ENCODE data around the gene OSBPL2. TPM values are rescaled to one million over a fixed set of nuclear protein-coding genes. Genes with fewer than 3 reads are reported as not detected.

The OSBPL2 gene
- total RNA-seq, 3 donors from 2014 or later (not counting 1 experiment from before 2014, with no cell fraction given), result 77.9 to 112 (median 104) TPM

- WGBS (ENCODE audit: insufficient coverage), result 97% methylated on average over 16 of the region's 16 CpGs
These were observed 44.7 kb downstream of the OSBPL2 start for GRCh38 chr20:62282877-62283503.

GRCh38 chr20:62284448-62284847 is 46.1 kb downstream of the OSBPL2 start:
- no peak overlapping the region for H3K4me3 Mint-ChIP-seq
- Histone ChIP-seq H3K4me3 (ENCODE audit: low read length) (no peak overlapping the region), H3K27me3 (ENCODE audit: control insufficient read depth, insufficient read depth, low read length) (no peaks in the 10 kb centered on the region), H3K36me3 (ENCODE audit: control insufficient read depth, insufficient read depth, low read length) (peaks cover 71% of the 10 kb centered on the region), H3K4me1 (ENCODE audit: control insufficient read depth, insufficient read depth, low read length) (no peaks in the 10 kb centered on the region), H3K27ac (ENCODE audit: low read length) (no peak overlapping the region), H3K9me3 (ENCODE audit: control insufficient read depth, insufficient read depth, low read length) (no peaks in the 10 kb centered on the region)
- H3K9me3 Mint-ChIP-seq, result no peaks in the 10 kb centered on the region
- 93% methylated on average over 6 of the region's 6 CpGs for WGBS (ENCODE audit: insufficient coverage)
- H3K27ac Mint-ChIP-seq, result no peak overlapping the region
- intact Hi-C loops (cut with micrococcal nuclease), result no loop called here
- ATAC-seq (no peak), DNase-seq (no peak)
- no peaks in the 10 kb centered on the region for H3K27me3 Mint-ChIP-seq (ENCODE audit: low read depth in 2 of 2)
- no peak for TF ChIP-seq CTCF (IDR thresholded peaks at IDR 0.05)
- peaks cover 7% of the 10 kb centered on the region for H3K36me3 Mint-ChIP-seq
- peaks cover 0 to 6% of the 10 kb centered on the region in 2 donors for H3K4me1 Mint-ChIP-seq

More at GRCh38 chr20:62282877-62283503, 44.7 kb downstream of the OSBPL2 start:
- no peak overlapping the region for H3K4me3 Mint-ChIP-seq
- Histone ChIP-seq H3K9me3 (ENCODE audit: control insufficient read depth, insufficient read depth, low read length) (no peaks in the 10 kb centered on the region), H3K4me3 (ENCODE audit: low read length) (no peak overlapping the region), H3K36me3 (ENCODE audit: control insufficient read depth, insufficient read depth, low read length) (peaks cover 73% of the 10 kb centered on the region), H3K27me3 (ENCODE audit: control insufficient read depth, insufficient read depth, low read length) (no peaks in the 10 kb centered on the region), H3K27ac (ENCODE audit: low read length) (no peak overlapping the region), H3K4me1 (ENCODE audit: control insufficient read depth, insufficient read depth, low read length) (no peaks in the 10 kb centered on the region)
- H3K9me3 Mint-ChIP-seq, result no peaks in the 10 kb centered on the region
- H3K27ac Mint-ChIP-seq, result no peak overlapping the region
- ATAC-seq (no peak), DNase-seq (no peak)
- H3K27me3 Mint-ChIP-seq (ENCODE audit: low read depth in 2 of 2), result no peaks in the 10 kb centered on the region
- no peaks in the 10 kb centered on the region for H3K4me1 Mint-ChIP-seq
- no peak for TF ChIP-seq CTCF (IDR thresholded peaks at IDR 0.05)
- intact Hi-C loops (cut with micrococcal nuclease), result no loop called here
- peaks cover 7% of the 10 kb centered on the region for H3K36me3 Mint-ChIP-seq

- H3K4me1 ChIP-seq (ENCODE audit: control insufficient read depth, insufficient read depth, low read length), result no peaks in the 10 kb centered on the region
- no peaks in the 10 kb centered on the region for H3K9me3 ChIP-seq (ENCODE audit: control insufficient read depth, insufficient read depth, low read length)
- H3K27me3 ChIP-seq (ENCODE audit: control insufficient read depth, insufficient read depth, low read length), result no peaks in the 10 kb centered on the region
- 98% methylated on average over 6 of the region's 6 CpGs for WGBS (ENCODE audit: insufficient coverage)
- H3K27ac ChIP-seq (ENCODE audit: low read length), result no peak overlapping the region
- ATAC-seq, result no peak
- intact Hi-C loops (cut with micrococcal nuclease), result no loop called here
- H3K4me1 Mint-ChIP-seq, result peaks cover 0 to 6% of the 10 kb centered on the region in 2 donors
- H3K27me3 Mint-ChIP-seq (ENCODE audit: low read depth in 2 of 2), result no peaks in the 10 kb centered on the region
- H3K36me3 ChIP-seq (ENCODE audit: control insufficient read depth, insufficient read depth, low read length), result peaks cover 64% of the 10 kb centered on the region
- H3K9me3 Mint-ChIP-seq, result no peaks in the 10 kb centered on the region
- TF ChIP-seq CTCF (IDR thresholded peaks at IDR 0.05), result no peak
- no peak overlapping the region for H3K27ac Mint-ChIP-seq
- no peak overlapping the region for H3K4me3 Mint-ChIP-seq
- no peak for DNase-seq
- peaks cover 7% of the 10 kb centered on the region for H3K36me3 Mint-ChIP-seq
- no peak overlapping the region for H3K4me3 ChIP-seq (ENCODE audit: low read length)
These were observed 46.8 kb downstream of the OSBPL2 start for GRCh38 chr20:62285151-62285550.

GRCh38 chr20:62285722-62286121 is 47.4 kb downstream of the OSBPL2 start:
- DNase-seq (no peak), ATAC-seq (no peak)
- WGBS (ENCODE audit: insufficient coverage), result 77% methylated on average over 23 of the region's 23 CpGs
- Mint-ChIP-seq H3K27ac (no peak overlapping the region), H3K4me3 (no peak overlapping the region), H3K27me3 (ENCODE audit: low read depth in 2 of 2) (no peaks in the 10 kb centered on the region), H3K4me1 (peaks cover 0 to 6% of the 10 kb centered on the region in 2 donors), H3K36me3 (peaks cover 7% of the 10 kb centered on the region), H3K9me3 (no peaks in the 10 kb centered on the region)
- no peak overlapping the region for H3K4me3 ChIP-seq (ENCODE audit: low read length)
- intact Hi-C loops (cut with micrococcal nuclease), result no loop called here
- TF ChIP-seq CTCF (IDR thresholded peaks at IDR 0.05), result no peak
- no peaks in the 10 kb centered on the region for H3K27me3 ChIP-seq (ENCODE audit: control insufficient read depth, insufficient read depth, low read length)
- peaks cover 58% of the 10 kb centered on the region for H3K36me3 ChIP-seq (ENCODE audit: control insufficient read depth, insufficient read depth, low read length)
- H3K9me3 ChIP-seq (ENCODE audit: control insufficient read depth, insufficient read depth, low read length), result no peaks in the 10 kb centered on the region
- no peaks in the 10 kb centered on the region for H3K4me1 ChIP-seq (ENCODE audit: control insufficient read depth, insufficient read depth, low read length)
- H3K27ac ChIP-seq (ENCODE audit: low read length), result no peak overlapping the region
